H9 (cell line): ENCODE results near the gene CNKSR1. TPM values are rescaled to one million over a fixed set of nuclear protein-coding genes. Genes with fewer than 3 reads are reported as not detected.

Source experiments
- DNase-seq: peaks from one replicate; pipeline ENCODE4 v3.0.0-alpha.2; 2017
- H2AFZ ChIP-seq: one replicate; pipeline ENCODE4 v1.6.1; 2013; ENCODE audit warnings: mild to moderate bottlenecking, low read length, control low read depth, moderate library complexity
- H2AK5ac ChIP-seq: 2 replicates; pipeline ENCODE4 v1.6.1; 2013; ENCODE audit warnings: low read length, control low read depth, mixed read lengths; ENCODE audit not compliant: insufficient read length
- H2BK120ac ChIP-seq: one replicate; pipeline ENCODE4 v1.6.1; 2013; ENCODE audit warnings: low read depth, mild to moderate bottlenecking, low read length, control low read depth, inconsistent platforms; ENCODE audit not compliant: poor library complexity, severe bottlenecking
- H2BK12ac ChIP-seq: 2 replicates; pipeline ENCODE4 v1.6.1; 2013; ENCODE audit warnings: low read length, control low read depth, mixed read lengths, low read depth; ENCODE audit not compliant: insufficient read length
- H2BK15ac ChIP-seq: 2 replicates; pipeline ENCODE4 v1.6.1; 2013; ENCODE audit warnings: low read depth, low read length, control low read depth
- H2BK20ac ChIP-seq: one replicate; pipeline ENCODE4 v1.6.1; 2013; ENCODE audit warnings: low read depth, mild to moderate bottlenecking, low read length, control low read depth, inconsistent platforms; ENCODE audit not compliant: poor library complexity, severe bottlenecking
- H2BK5ac ChIP-seq: 2 replicates; pipeline ENCODE4 v1.6.1; 2013; ENCODE audit warnings: low read length, control low read depth, mixed read lengths; ENCODE audit not compliant: insufficient read length
- H3K14ac ChIP-seq: 2 replicates; pipeline ENCODE4 v1.6.1; 2013; ENCODE audit warnings: low read length, control low read depth; ENCODE audit not compliant: insufficient read depth
- H3K18ac ChIP-seq: 2 replicates; pipeline ENCODE4 v1.6.1; 2013; ENCODE audit warnings: low read depth, mild to moderate bottlenecking, mixed read lengths, low read length, control low read depth; ENCODE audit not compliant: insufficient read length
- H3K23ac ChIP-seq: 2 replicates; pipeline ENCODE4 v1.6.1; 2013; ENCODE audit warnings: low read length, control low read depth, mixed read lengths, low read depth; ENCODE audit not compliant: insufficient read length
- H3K23me2 ChIP-seq: 2 replicates; pipeline ENCODE4 v1.6.1; 2013; ENCODE audit warnings: low read depth, mild to moderate bottlenecking, mixed read lengths, low read length, control low read depth; ENCODE audit not compliant: insufficient read length, poor library complexity, severe bottlenecking
- H3K27ac ChIP-seq: 2 replicates; pipeline ENCODE4 v1.5.1; 2013; ENCODE audit warnings: low read length, control low read depth, mixed read lengths, low read depth; ENCODE audit not compliant: insufficient read length
- H3K27me3 ChIP-seq: 2 replicates; pipeline ENCODE4 v1.6.1; 2013; ENCODE audit warnings: low read length, control low read depth, inconsistent platforms; ENCODE audit not compliant: insufficient read depth
- H3K4ac ChIP-seq: 2 replicates; pipeline ENCODE4 v1.6.1; 2013; ENCODE audit warnings: low read depth, mild to moderate bottlenecking, control low read depth, inconsistent platforms, low read length, moderate library complexity
- H3K4me1 ChIP-seq: 2 replicates; pipeline ENCODE4 v1.6.1; 2013; ENCODE audit warnings: low read length, control low read depth, inconsistent platforms; ENCODE audit not compliant: insufficient read depth
- H3K4me2 ChIP-seq: 2 replicates; pipeline ENCODE4 v1.6.1; 2013; ENCODE audit warnings: low read length, control low read depth, mixed read lengths; ENCODE audit not compliant: insufficient read length, insufficient read depth
- H3K56ac ChIP-seq: 2 replicates; pipeline ENCODE4 v1.6.1; 2013; ENCODE audit warnings: low read depth, mild to moderate bottlenecking, mixed read lengths, low read length, control low read depth; ENCODE audit not compliant: insufficient read length
- H3K79me1 ChIP-seq: 2 replicates; pipeline ENCODE4 v1.6.1; 2013; ENCODE audit warnings: low read depth, mild to moderate bottlenecking, moderate library complexity, low read length, control low read depth, inconsistent platforms; ENCODE audit not compliant: insufficient read depth, poor library complexity, severe bottlenecking
- H3K79me2 ChIP-seq: 2 replicates; pipeline ENCODE4 v1.6.1; 2013; ENCODE audit warnings: low read length, control low read depth, inconsistent platforms; ENCODE audit not compliant: insufficient read depth
- H3K9ac ChIP-seq: 2 replicates; pipeline ENCODE4 v1.6.1; 2013; ENCODE audit warnings: low read length, control low read depth, mixed read lengths; ENCODE audit not compliant: insufficient read length; ENCODE audit errors: extremely low read depth
- H3K9me3 ChIP-seq: one replicate; pipeline ENCODE4 v1.6.1; 2013; ENCODE audit warnings: low read depth, low read length, inconsistent platforms; ENCODE audit not compliant: control insufficient read depth
- H3T11ph ChIP-seq: one replicate; pipeline ENCODE4 v1.6.1; 2013; ENCODE audit warnings: mild to moderate bottlenecking, low read length, control low read depth, inconsistent platforms
- H4K20me1 ChIP-seq: one replicate; pipeline ENCODE4 v1.6.1; 2013; ENCODE audit not compliant: control insufficient read depth, insufficient read length, insufficient read depth
- H4K5ac ChIP-seq: 2 replicates; pipeline ENCODE4 v1.6.1; 2013; ENCODE audit warnings: low read depth, mild to moderate bottlenecking, mixed read lengths, low read length, control low read depth; ENCODE audit not compliant: insufficient read length
- H4K8ac ChIP-seq: replicated peaks from 2 replicates; pipeline ENCODE4 v1.6.1; 2013; ENCODE audit warnings: low read length, control low read depth, mixed read lengths, low read depth; ENCODE audit not compliant: insufficient read length
- H4K91ac ChIP-seq: 2 replicates; pipeline ENCODE4 v1.6.1; 2013; ENCODE audit warnings: low read depth, mild to moderate bottlenecking, moderate library complexity, mixed read lengths, low read length, control low read depth; ENCODE audit not compliant: insufficient read length
- H3K27ac Mint-ChIP-seq, 3 experiments: 2 replicates in 2 of 3; 3 replicates in 1 of 3; pipeline ENCODE4 v1.8.0; 2020 to 2021; ENCODE audit warnings: mixed read lengths in 3 of 3, mild to moderate bottlenecking in 1 of 3, moderate library complexity in 1 of 3
- H3K27me3 Mint-ChIP-seq: 2 replicates; pipeline ENCODE4 v1.8.0; 2021; ENCODE audit warnings: low read depth, mild to moderate bottlenecking, moderate library complexity, mixed read lengths
- H3K36me3 Mint-ChIP-seq, 3 experiments: 2 replicates in 2 of 3; 3 replicates in 1 of 3; pipeline ENCODE4 v1.8.0; 2020 to 2021; ENCODE audit warnings: low read depth in 3 of 3, mixed read lengths in 3 of 3; ENCODE audit not compliant: insufficient read depth in 1 of 3
- H3K4me1 Mint-ChIP-seq, 2 experiments: 2 replicates each; pipeline ENCODE4 v1.8.0; 2020; ENCODE audit warnings: mixed read lengths in 2 of 2
- H3K4me3 Mint-ChIP-seq, 2 experiments: 2 replicates in 1 of 2; 3 replicates in 1 of 2; pipeline ENCODE4 v1.8.0; 2020 to 2021; ENCODE audit warnings: mild to moderate bottlenecking in 2 of 2, mixed read lengths in 2 of 2, moderate library complexity in 1 of 2
- H3K9me3 Mint-ChIP-seq, 2 experiments: 2 replicates in 1 of 2; 3 replicates in 1 of 2; pipeline ENCODE4 v1.8.0; 2020; ENCODE audit warnings: mild to moderate bottlenecking in 2 of 2, mixed read lengths in 2 of 2, moderate library complexity in 1 of 2
- CTCF ChIP-seq: fragments of 200-600 bp; sonication (generic); conservative IDR thresholded peaks from 3 replicates; pipeline ENCODE4 v1.8.0; 2021; ENCODE audit warnings: antibody characterized with exemption, mild to moderate bottlenecking
- WGBS: extraction: QIAGEN DNeasy Blood & Tissue Kit; methylation state at CpG from one replicate; pipeline ENCODE4 v1.1.7; 2013; ENCODE audit warnings: missing lambda C conversion rate, low lambda C conversion rate, mixed read lengths; ENCODE audit not compliant: insufficient read length; ENCODE audit errors: extremely low coverage; 5-methylcytosine and 5-hydroxymethylcytosine counted together
- total RNA-seq: library from RNA; stranded (reverse); gene quantifications from 2 replicates; pipeline ENCODE4 v1.2.1, GENCODE V29; 2021

The CNKSR1 gene
- total RNA-seq, 1 experiment from 2014 or later = 26.3 TPM

DNA sequence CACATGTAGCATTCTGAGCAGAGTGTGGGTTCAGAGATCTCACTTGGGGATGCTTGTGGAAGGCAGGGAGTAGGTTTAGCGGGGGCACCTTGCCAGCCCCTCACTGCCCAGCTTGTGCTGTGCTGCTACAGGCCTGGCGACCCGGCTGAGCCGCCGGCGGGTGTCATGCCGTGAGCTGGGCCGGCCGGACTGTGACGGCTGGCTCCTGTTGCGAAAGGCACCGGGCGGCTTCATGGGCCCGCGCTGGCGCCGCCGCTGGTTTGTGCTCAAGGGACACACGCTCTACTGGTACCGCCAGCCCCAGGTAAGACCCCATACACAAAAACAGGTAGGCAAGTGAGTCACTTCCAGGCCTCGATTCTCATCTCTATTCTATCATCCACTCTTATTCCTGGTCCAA is 7.6 kb downstream of the CNKSR1 start:
- H3K9me3 Mint-ChIP-seq = no peaks in the 10 kb centered on the region
- DNase-seq = no peak
- peaks cover 5 to 46% (median 26%) of the 10 kb centered on the region in 3 experiments; a peak in 5 of 7 replicates for H3K36me3 Mint-ChIP-seq

More for the DNA sequence above, 7.6 kb downstream of the CNKSR1 start:
- H3K18ac ChIP-seq = no peak overlapping the region
- no peak overlapping the region for H3K4me2 ChIP-seq
- H3K27me3 ChIP-seq = no peaks in the 10 kb centered on the region
- no peak for TF ChIP-seq CTCF
- WGBS = no CpG with 5 or more reads among the region's 21 CpGs
- H3K27ac ChIP-seq = no peak overlapping the region
- no peaks in the 10 kb centered on the region for H3K23me2 ChIP-seq
- H3T11ph ChIP-seq = no peak overlapping the region
- no peaks in the 10 kb centered on the region for H3K4me1 ChIP-seq
- no peak overlapping the region for H4K91ac ChIP-seq
- no peaks in the 10 kb centered on the region for H3K9me3 ChIP-seq
- no peak overlapping the region for H2BK120ac ChIP-seq
- H2AK5ac ChIP-seq = no peak overlapping the region
- H3K23ac ChIP-seq = no peak overlapping the region
- H2BK5ac ChIP-seq = no peak overlapping the region
- Mint-ChIP-seq H3K27me3 (no peaks in the 10 kb centered on the region), H3K4me3 (no peak overlapping the region), H3K4me1 (peaks cover under 1 to 4% of the 10 kb centered on the region in 2 experiments; a peak in 3 of 4 replicates), H3K27ac (no peak overlapping the region)
- H3K56ac ChIP-seq = no peak overlapping the region
- H2AFZ ChIP-seq = no peak overlapping the region
- H4K20me1 ChIP-seq = no peaks in the 10 kb centered on the region
- no peak overlapping the region for H2BK12ac ChIP-seq
- no peak overlapping the region for H2BK15ac ChIP-seq
- H3K79me1 ChIP-seq = no peaks in the 10 kb centered on the region
- no peaks in the 10 kb centered on the region for H3K79me2 ChIP-seq
- no peak overlapping the region for H4K5ac ChIP-seq
- no peak overlapping the region for H2BK20ac ChIP-seq
- H3K4ac ChIP-seq = no peak overlapping the region
- no peak overlapping the region for H4K8ac ChIP-seq
- H3K14ac ChIP-seq = no peak overlapping the region
- no peak overlapping the region for H3K9ac ChIP-seq
